ENCODE results near the gene EEF2K. TPM values are rescaled to one million over a fixed set of nuclear protein-coding genes. Genes with fewer than 3 reads are reported as not detected.

Gene EEF2K
- polyA plus RNA-seq, 3 donors, result 0.85 to 6.5 (median 1.7) TPM

GRCh38 chr16:22163806-22164205 lies 42.3 kb upstream of the EEF2K start:
- no peak overlapping the region for H2AFZ ChIP-seq (ENCODE audit: insufficient read depth, low read depth, low read length, poor library complexity, severe bottlenecking)
- peaks cover 0 to 5% of the 10 kb centered on the region in 2 donors for H3K9me3 ChIP-seq (replicated peaks in 1 of 2; ENCODE audit: control insufficient read depth in 1 of 2, insufficient read depth in 1 of 2, low read length in 2 of 2)
- intact Hi-C loops (cut with micrococcal nuclease), result no loop called here
- no peak overlapping the region for H3K9ac ChIP-seq (ENCODE audit: insufficient read depth, low read length, poor library complexity, severe bottlenecking)
- no peaks in the 10 kb centered on the region for H3K36me3 Mint-ChIP-seq
- H3K9me3 Mint-ChIP-seq, result peaks cover 0 to 14% (median 5%) of the 10 kb centered on the region in 7 donors
- H3K27me3 Mint-ChIP-seq (ENCODE audit: low read depth in 3 of 3), result peaks cover 28 to 41% (median 30%) of the 10 kb centered on the region in 3 donors
- H3K4me2 ChIP-seq (replicated peaks; ENCODE audit: extremely low read depth, low read length, poor library complexity, severe bottlenecking), result no peak overlapping the region
- peaks cover 2% of the 10 kb centered on the region for H3K4me1 Mint-ChIP-seq
- DNase-seq, result no peak
- WGBS (ENCODE audit: insufficient coverage), result 100% methylated on average over 4 of the region's 6 CpGs
- no peaks in the 10 kb centered on the region for H4K20me1 ChIP-seq (ENCODE audit: insufficient read depth, low read length)
- no peak for TF ChIP-seq CTCF (IDR thresholded peaks at IDR 0.05)
- peaks cover 3 to 29% of the 10 kb centered on the region in 2 donors for H3K27me3 ChIP-seq (ENCODE audit: control insufficient read depth in 2 of 2, insufficient read depth in 2 of 2, low read length in 2 of 2)
- no peak overlapping the region for H3K27ac ChIP-seq (ENCODE audit: low read depth in 1 of 2, low read length in 2 of 2)
- H3K36me3 ChIP-seq (replicated peaks in 1 of 2; ENCODE audit: control insufficient read depth in 1 of 2, insufficient read depth in 2 of 2, low read length in 2 of 2), result no peaks in the 10 kb centered on the region
- H3K4me3 Mint-ChIP-seq, result no peak overlapping the region
- no peak overlapping the region for H3K4me3 ChIP-seq (replicated peaks in 1 of 3; ENCODE audit: low read depth in 2 of 3, low read length in 3 of 3)
- H3K79me2 ChIP-seq (ENCODE audit: insufficient read depth, low read length), result no peaks in the 10 kb centered on the region
- H3K4me1 ChIP-seq (ENCODE audit: control insufficient read depth in 1 of 2, insufficient read depth in 2 of 2, low read length in 2 of 2), result peaks cover 0 to 6% of the 10 kb centered on the region in 2 donors
- no peak overlapping the region for H3K27ac Mint-ChIP-seq

- Mint-ChIP-seq H3K4me3 (no peak overlapping the region), H3K4me1 (peaks cover 2% of the 10 kb centered on the region), H3K9me3 (peaks cover 0 to 14% (median 5%) of the 10 kb centered on the region in 7 donors), H3K27me3 (ENCODE audit: low read depth in 3 of 3) (peaks cover 28 to 39% (median 31%) of the 10 kb centered on the region in 3 donors), H3K27ac (peak overlapping the region in 1 of 7 donors; percentile 38), H3K36me3 (no peaks in the 10 kb centered on the region)
- Histone ChIP-seq H3K27ac (ENCODE audit: low read depth in 1 of 2, low read length in 2 of 2) (no peak overlapping the region), H3K36me3 (replicated peaks in 1 of 2; ENCODE audit: control insufficient read depth in 1 of 2, insufficient read depth in 2 of 2, low read length in 2 of 2) (no peaks in the 10 kb centered on the region), H3K79me2 (ENCODE audit: insufficient read depth, low read length) (no peaks in the 10 kb centered on the region), H3K9me3 (replicated peaks in 1 of 2; ENCODE audit: control insufficient read depth in 1 of 2, insufficient read depth in 1 of 2, low read length in 2 of 2) (peaks cover 0 to 5% of the 10 kb centered on the region in 2 donors), H3K9ac (ENCODE audit: insufficient read depth, low read length, poor library complexity, severe bottlenecking) (no peak overlapping the region), H3K27me3 (ENCODE audit: control insufficient read depth in 2 of 2, insufficient read depth in 2 of 2, low read length in 2 of 2) (peaks cover 3 to 29% of the 10 kb centered on the region in 2 donors), H3K4me1 (ENCODE audit: control insufficient read depth in 1 of 2, insufficient read depth in 2 of 2, low read length in 2 of 2) (peaks cover 0 to 6% of the 10 kb centered on the region in 2 donors), H4K20me1 (ENCODE audit: insufficient read depth, low read length) (no peaks in the 10 kb centered on the region), H3K4me3 (replicated peaks in 1 of 3; ENCODE audit: low read depth in 2 of 3, low read length in 3 of 3) (no peak overlapping the region), H2AFZ (ENCODE audit: insufficient read depth, low read depth, low read length, poor library complexity, severe bottlenecking) (no peak overlapping the region), H3K4me2 (replicated peaks; ENCODE audit: extremely low read depth, low read length, poor library complexity, severe bottlenecking) (no peak overlapping the region)
- 93% methylated on average over 4 of the region's 5 CpGs for WGBS (ENCODE audit: insufficient coverage)
- no peak for DNase-seq
- TF ChIP-seq CTCF (IDR thresholded peaks at IDR 0.05), result no peak
- intact Hi-C loops (cut with micrococcal nuclease), result no loop called here
Observed at GRCh38 chr16:22164482-22164881, 41.6 kb upstream of the EEF2K start.

Measured in CD14-positive monocyte (primary cell).